HG03175 (cell line): ENCODE measurements around the gene MGAT4C.
A peak's percentile ranks its signal among the peaks of the same experiment; 100 is the strongest.

Experiments
- ATAC-seq: cut with Tn5 transposase; IDR thresholded peaks from one replicate; pipeline ENCODE4 v1.9.1; 2021; ENCODE audit warnings: mild to moderate bottlenecking, moderate library complexity; ENCODE audit not compliant: unreplicated experiment

MGAT4C gene

DNA sequence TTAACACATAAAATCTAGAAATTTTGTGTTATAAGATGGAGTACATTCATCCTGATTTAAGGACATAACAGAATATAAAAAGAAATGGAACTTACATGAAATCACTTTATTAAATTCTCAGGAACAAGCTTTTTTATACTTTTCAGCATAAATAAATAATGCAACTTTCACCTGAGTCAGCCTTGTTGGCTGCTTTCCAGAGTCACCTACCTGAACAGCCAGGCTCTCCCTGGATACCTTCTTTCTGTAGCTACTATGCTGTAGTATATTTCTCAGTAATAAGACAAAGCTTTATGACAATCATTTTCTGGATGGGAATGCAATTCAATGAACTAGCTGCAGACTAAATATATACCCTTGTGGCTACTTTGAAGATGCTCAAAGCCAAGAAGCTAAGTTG lies 270.2 kb downstream of the MGAT4C start:
- ATAC-seq = no peak

DNA sequence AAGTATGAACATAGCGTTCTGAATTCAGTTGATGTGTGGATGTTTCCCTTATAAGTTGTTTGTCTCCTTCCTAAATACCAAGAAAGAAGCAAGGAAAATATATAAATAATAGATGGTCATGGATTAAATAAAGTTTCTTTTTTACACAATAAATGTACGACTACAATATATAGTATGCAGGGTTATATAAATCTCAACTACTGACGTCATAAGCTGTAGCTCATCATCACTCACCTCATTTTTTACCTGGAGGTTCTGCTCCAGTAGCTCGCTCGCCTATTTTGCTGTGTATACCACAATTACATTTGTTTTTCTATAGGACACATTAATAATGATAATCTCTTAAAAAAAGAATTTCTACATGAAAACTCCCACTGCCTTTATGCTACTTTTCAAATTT lies 272.6 kb downstream of the MGAT4C start:
- ATAC-seq = no peak

DNA sequence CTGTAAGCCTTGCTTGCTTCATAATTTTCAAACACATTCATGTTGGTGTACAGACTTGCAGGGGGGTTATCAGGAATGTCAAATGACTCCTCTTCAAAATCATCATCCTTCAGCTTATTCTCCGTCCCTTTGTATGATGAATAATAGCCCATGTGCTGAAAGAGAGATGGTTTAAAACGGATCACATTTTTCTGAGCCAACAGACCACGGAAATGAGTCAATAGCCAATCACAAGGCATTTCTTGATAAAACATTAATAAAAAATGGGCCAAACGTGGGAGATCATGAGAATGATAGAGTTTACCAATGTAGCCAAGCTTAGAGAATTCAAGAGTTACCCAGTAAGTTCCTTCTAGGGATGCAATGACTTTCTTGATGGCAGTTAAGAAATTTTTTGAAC lies 276.6 kb downstream of the MGAT4C start:
- ATAC-seq = no peak

DNA sequence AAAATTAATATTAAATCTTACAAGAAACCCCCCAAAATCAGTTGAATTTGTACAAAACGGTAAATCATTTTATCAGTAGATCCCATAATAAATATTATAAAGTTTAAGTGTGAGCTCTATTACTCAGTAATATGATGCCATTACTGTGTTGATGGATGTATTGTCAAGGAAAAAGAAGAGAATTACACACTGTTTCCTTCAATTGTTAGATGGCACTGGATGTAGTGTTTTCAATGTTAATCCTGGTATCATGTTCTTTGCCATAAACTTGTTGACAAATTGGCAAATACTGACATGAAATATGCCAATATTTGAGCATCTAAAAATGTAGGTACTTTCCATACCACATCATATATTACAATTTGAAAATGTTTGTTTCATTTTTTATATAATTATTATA lies 280.5 kb downstream of the MGAT4C start:
- ATAC-seq = no peak

DNA sequence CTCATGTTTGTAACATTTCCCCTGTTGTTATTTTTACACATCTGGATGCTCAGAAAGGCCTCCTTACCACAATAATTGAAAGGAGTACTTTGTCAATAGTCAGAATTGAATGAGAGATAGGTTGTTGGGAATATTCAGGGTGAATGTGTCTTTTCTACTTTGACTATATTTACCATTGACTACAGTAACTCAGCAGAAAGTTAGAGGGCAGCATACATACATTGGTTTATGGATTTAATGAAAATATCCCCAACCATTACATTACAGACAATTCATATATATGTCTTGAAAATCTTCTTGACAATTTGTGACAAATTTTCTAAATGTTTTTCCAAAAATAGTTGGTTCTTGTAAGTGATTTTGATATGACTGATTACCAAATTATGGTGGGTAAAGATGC lies 284.4 kb downstream of the MGAT4C start:
- no peak for ATAC-seq

DNA sequence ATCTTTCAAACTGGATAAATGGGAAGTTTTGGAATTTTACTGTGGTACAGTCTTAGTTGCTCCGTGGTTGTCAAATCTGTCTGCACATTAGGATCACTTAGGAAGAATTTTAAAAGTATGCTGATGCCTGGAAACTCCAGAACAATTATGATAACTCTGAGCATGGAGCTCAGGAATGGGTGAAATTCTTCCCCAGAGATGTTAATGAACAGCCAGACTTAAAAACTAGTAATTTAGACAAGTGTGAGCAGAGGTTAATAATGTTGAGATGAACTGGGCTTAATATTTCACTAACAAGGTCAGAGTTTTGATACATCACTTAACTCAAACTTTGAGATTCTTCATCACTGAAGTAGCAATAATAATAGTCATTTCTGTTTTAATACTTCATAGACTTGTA lies 287.6 kb downstream of the MGAT4C start:
- ATAC-seq = no peak

DNA sequence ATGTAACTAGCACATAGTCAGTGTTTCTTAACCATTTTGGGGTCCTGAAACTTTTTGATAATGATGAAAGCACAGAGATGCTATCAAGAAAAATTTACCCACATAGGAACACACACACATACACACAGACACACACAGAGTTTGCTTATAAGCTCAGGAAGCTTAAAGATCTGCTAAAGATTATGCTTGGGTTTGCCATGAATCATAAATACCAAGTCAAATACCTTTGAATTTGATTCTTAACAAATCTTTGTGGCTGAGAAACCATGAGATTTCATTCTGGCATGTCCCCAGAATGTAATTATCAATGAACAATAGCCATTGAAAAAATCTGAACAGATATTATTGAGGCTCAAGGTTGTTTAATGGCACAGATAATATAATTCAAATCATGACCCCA lies 292.9 kb downstream of the MGAT4C start:
- no peak for ATAC-seq

DNA sequence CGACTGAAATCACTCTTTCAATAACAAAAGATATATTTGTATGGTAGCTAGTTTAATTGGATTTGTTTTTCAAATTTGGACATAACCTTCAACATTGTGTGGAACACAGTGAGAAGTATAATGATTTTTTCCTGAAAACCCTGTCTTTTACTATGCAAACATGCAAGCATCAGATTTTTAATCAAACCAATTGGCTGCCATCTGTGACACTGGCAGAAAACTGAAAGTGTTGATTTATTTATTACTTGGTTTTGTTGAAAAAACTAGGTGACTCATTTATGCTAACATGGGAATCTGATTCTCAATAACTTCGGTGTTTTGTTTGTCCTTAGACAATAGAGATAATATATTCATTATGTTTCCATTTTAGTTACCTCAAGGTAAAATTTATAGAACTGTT lies 300.1 kb downstream of the MGAT4C start:
- ATAC-seq = no peak

DNA sequence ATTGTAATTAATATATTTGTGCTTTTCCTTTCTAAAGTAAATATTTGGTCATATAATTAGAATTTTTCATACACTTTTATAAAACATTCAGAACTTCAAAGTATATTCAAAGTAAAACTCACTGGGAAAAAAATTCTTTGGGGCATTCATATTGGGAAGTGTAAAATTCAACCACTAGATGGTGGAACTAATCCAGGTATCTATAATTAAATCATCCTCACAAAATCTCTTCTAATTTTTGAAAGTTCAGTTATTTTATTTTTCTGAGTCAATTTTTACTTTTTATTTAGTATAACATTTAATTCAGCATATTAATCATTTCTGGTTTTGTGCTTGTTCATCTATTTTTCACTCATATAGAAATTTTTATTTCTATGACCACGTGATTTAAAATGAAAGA lies 301.1 kb downstream of the MGAT4C start:
- ATAC-seq = no peak

DNA sequence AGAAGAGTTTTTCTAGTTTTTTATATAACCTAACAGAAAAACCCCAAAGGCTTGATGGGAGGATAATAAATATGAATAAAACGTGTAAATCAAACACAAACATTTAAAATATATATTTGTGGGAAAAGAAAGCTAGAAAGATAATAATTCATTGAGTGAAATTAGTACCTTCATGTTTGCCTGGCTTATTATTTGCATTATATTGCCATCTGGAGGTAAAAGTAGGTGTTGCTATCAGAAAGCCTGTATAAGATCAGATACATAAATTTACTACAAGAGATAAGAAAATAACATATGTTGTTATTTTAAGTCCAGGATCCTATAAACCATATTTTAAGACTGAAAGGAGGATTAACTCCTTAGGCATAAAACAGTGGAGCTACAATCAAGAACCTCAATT lies 304.4 kb downstream of the MGAT4C start:
- ATAC-seq = no peak

DNA sequence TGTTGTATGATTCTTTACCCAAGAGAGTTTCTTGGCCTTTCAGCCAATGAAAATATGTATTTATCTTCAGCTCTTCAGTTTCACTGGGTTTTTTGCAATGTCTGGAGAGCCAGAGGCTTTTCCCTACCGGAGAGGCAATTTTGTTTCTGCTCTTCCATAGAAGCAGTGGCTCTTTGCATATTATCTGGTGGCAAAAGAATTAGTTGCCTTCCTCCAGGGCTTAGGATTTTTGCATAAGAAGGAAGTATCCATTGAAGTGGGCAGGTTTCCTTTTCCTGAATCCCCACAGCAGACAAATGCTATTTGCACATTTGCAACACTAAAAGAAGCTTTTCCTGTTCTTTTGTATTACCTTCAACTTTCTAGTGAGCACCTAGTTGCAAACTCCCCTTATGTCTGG lies 306.9 kb downstream of the MGAT4C start:
- ATAC-seq = no peak

DNA sequence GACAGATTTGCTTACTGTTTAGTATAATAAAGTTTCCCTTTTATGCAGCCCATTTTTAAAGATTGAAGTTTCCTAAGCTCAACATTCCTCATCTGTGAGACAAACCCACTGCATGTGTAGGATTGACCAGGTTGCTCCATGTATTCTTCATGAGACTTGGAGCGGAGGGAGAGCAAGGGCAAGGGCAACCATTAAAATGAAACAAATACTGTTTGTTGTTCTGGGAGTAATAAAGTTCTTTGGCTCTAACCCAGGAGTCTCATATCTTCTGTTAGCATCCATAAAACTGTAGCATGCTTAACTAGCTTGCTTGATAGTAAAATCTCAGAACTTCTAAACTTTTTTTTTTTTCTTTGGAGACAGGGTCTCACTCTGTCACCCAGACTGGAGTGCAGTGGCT lies 307.9 kb downstream of the MGAT4C start:
- ATAC-seq = no peak

DNA sequence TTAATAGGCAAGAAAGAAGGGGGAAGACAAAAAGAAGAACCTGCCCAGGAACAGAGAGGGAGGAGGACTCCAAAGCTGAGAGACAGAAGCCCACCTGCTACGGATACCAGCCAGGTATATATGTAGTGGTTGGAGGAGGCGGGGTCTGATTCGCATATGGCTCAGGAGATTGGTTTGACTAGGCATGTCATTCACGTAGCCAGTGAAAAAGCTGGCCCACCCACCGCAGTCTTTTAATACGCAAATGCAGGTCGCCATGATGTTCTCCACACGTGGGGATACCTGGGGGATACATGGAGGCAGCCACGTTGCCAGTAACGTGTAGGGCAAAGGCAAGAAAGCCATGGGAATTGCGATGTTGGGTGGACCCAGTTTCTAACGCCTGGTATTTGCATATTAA lies 308.9 kb downstream of the MGAT4C start:
- ATAC-seq = no peak

DNA sequence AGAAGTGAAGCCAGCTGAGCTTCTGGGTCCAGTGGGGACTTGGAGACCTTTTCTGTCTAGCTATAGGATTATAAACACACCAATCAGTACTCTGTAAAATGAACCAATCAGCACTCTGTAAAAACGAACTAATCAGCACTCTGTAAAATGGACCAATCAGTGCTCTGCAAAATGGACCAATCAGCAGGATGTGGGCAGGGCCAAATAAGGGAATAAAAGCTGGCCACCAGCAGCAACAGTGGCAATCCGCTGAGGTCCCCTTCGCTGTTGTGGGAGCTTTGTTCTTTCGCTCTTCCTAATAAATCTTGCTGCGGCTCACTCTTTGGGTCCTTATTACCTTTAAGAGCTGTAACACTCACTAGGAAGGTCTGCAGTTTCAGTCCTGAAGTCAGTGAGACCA lies 309.8 kb downstream of the MGAT4C start:
- no peak for ATAC-seq

DNA sequence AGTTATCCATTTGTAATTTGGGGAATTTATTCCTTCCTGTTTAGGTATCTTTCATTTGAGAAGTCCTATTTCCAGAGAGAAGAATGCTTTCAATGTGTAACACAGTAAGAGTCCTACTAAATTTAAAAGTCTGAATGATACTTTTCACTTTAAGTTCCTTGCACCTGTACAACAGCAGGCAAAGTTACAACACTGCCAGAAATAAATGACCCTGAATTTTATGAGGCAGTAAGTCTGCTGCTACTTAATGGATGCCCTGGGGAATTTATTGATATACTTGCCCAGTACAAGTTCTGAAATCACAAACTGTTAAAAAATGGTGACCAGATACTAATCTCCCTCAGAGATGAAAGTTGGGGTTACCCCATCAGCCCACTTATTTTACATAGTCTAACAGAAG lies 329.0 kb downstream of the MGAT4C start:
- no peak for ATAC-seq

DNA sequence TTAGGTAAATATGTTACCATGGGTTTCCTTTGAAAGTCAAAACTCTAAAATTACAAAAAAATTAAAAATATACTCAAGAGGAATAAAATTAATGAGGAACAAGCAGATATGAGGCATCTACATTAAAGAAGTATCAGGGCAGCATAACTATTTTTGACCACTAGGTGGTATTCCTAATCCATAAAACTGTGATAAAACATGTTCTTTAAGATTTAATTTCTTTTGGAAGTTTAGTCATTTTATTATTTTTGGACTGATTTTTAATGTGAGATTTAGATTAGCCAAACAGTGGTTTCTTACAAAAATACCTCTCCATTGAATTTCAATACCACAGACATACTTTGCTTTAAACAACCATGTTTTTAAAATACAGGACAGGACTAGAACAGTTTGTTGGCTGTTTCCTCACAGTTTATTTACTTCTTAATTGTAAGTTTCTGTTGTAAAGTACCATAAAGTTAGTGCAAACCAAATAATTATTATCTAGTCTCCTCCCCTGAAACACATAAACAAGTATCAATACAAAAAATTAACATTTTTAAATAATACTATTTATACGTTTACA lies 332.3 kb downstream of the MGAT4C start:
- peak; percentile 46 for ATAC-seq

DNA sequence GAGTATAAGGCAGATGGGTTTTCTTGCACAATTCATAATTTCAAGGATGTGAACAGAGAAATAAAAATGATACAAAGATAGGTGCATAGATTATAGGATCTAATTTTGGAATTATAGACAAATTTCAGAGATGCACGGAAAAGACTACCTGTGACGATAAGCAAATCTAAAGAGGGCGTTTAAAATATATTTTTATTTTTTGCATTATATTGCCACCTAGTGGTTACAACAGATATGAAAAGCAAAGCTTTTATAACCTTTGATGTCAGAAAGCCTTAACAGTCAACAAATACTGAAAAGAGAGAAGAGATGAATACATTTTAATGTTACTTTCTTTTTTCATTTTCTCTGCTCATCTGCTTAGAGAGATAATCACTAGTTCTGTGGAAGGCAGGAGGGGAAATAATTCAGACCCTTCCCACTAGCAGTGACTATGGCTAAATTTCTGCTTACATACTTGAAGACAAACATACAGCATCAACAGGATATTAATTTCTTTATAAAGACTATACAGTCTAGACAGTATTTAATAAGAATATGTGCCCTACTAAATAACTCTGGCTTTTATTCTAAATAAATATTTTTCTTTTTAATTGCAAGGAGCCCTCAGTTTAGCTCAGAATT lies 335.8 kb downstream of the MGAT4C start:
- ATAC-seq = peak; percentile 73
